GM12878 (cell line): Measurements from ENCODE around the gene RNF220. TPM values are rescaled to one million over a fixed set of nuclear protein-coding genes. Genes with fewer than 3 reads are reported as not detected.
A peak's percentile ranks its signal among the peaks of the same experiment; 100 is the strongest.

Experiments
- ATAC-seq: fragments of 200-7000 bp; cut with Tn5 transposase; 3 replicates; pipeline ENCODE4 v1.9.1; 2020; ENCODE audit warnings: mild to moderate bottlenecking, moderate library complexity
- BruUV-seq: library from RNA; stranded (reverse); fragments of 400-500 nt; replicated peaks from 2 replicates; lab custom pipeline; 2021; lab: Mats Ljungman, UMichigan
- CTCF ChIA-PET: fragments of 300-600 bp; sonication (Branson Sonifier 250); formaldehyde crosslinking; extraction: SDS; loops from one replicate; lab custom pipeline; 2021; ENCODE audit warnings: inconsistent platforms; lab: Yijun Ruan, JAX
- POLR2A ChIA-PET: fragments of 350-600 bp; formaldehyde crosslinking; extraction: SDS; loops from one replicate; lab custom pipeline; 2021; ENCODE audit warnings: inconsistent platforms; lab: Charles Lee
- RAD21 ChIA-PET: fragments of 300-600 bp; sonication (Branson Sonifier 250); formaldehyde crosslinking; loops from one replicate; lab custom pipeline; 2023; ENCODE audit warnings: antibody characterized with exemption; ENCODE audit not compliant: unreplicated experiment; lab: Charles Lee
- SMC1A ChIA-PET: fragments of 300-600 bp; sonication (Branson Sonifier 250); formaldehyde crosslinking; loops from one replicate; lab custom pipeline; 2023; ENCODE audit not compliant: unreplicated experiment, uncharacterized antibody; lab: Charles Lee
- DNase-seq: peaks from one replicate; pipeline ENCODE4 v3.0.0-alpha.2; 2011; ENCODE audit warnings: low read depth, low spot score
- FAIRE-seq: peaks from 3 replicates; lab custom pipeline; 2011; peaks lifted over from hg19 to GRCh38; lab: Jason Lieb, UNC
- H2AFZ ChIP-seq: 2 replicates; pipeline ENCODE4 v1.6.0; 2011; ENCODE audit warnings: low read depth, low read length, control low read depth; ENCODE audit not compliant: control insufficient read depth
- H3K27ac ChIP-seq: 2 replicates; pipeline ENCODE4 v1.5.1; 2011; ENCODE audit warnings: control low read depth; ENCODE audit not compliant: control insufficient read depth, insufficient read depth
- H3K27me3 ChIP-seq, 2 experiments: replicated peaks in 1 of 2; 2 replicates each; pipeline versions ENCODE4 v1.6.0 to v1.6.1; 2011; ENCODE audit warnings: low read length in 1 of 2; ENCODE audit not compliant: control insufficient read depth in 2 of 2, insufficient read depth in 2 of 2
- H3K36me3 ChIP-seq, 2 experiments: 2 replicates each; pipeline ENCODE4 v1.5.1; 2011; ENCODE audit warnings: low read length in 1 of 2; ENCODE audit not compliant: control insufficient read depth in 2 of 2, insufficient read depth in 2 of 2
- H3K4me1 ChIP-seq: 2 replicates; pipeline ENCODE4 v1.6.1; 2011; ENCODE audit warnings: mild to moderate bottlenecking, low read length, moderate library complexity, mixed read lengths; ENCODE audit not compliant: control insufficient read depth, insufficient read depth
- H3K4me2 ChIP-seq: 2 replicates; pipeline ENCODE4 v1.6.0; 2011; ENCODE audit warnings: control low read depth; ENCODE audit not compliant: control insufficient read depth, insufficient read depth
- H3K4me3 ChIP-seq: fragments of 200-600 bp; sonication (generic); 2 replicates; pipeline ENCODE4 v1.5.1; 2016
- H3K79me2 ChIP-seq: 2 replicates; pipeline ENCODE4 v1.6.0; 2011; ENCODE audit warnings: low read length; ENCODE audit not compliant: control insufficient read depth, insufficient read depth
- H3K9ac ChIP-seq: 2 replicates; pipeline ENCODE4 v1.8.0; 2011; ENCODE audit warnings: low read length, control low read depth, mixed read lengths; ENCODE audit not compliant: control insufficient read depth, insufficient read depth
- H3K9me3 ChIP-seq: replicated peaks from 3 replicates; pipeline ENCODE4 v1.5.1; 2011; ENCODE audit warnings: mild to moderate bottlenecking, low read length; ENCODE audit not compliant: control insufficient read depth, insufficient read depth
- H4K20me1 ChIP-seq: 2 replicates; pipeline ENCODE4 v1.6.0; 2011; ENCODE audit not compliant: control insufficient read depth, insufficient read depth
- ASH2L ChIP-seq: fragments of 300-600, 200-600 bp; sonication (generic); IDR thresholded peaks from 2 replicates; pipeline ENCODE4 v1.6.1; 2017; ENCODE audit warnings: low read depth, mild to moderate bottlenecking, borderline replicate concordance
- ATF7 ChIP-seq: fragments of 450-650 bp; IDR thresholded peaks from 2 replicates; pipeline ENCODE4 v1.6.1; 2016; ENCODE audit warnings: low read depth, mild to moderate bottlenecking
- HSF1 ChIP-seq: fragments of 150-350 bp; IDR thresholded peaks from 2 replicates; pipeline ENCODE4 v1.6.1; 2014; ENCODE audit warnings: mild to moderate bottlenecking, low read depth, low read length
- MTA2 ChIP-seq: fragments of 450-650 bp; IDR thresholded peaks from 2 replicates; pipeline ENCODE4 v1.6.1; 2016; ENCODE audit warnings: low read depth, mild to moderate bottlenecking, moderate library complexity
- RELA ChIP-seq: fragments of 450-650 bp; IDR thresholded peaks from 2 replicates; pipeline ENCODE4 v1.8.0; 2014; ENCODE audit warnings: borderline replicate concordance; ENCODE audit not compliant: partially characterized antibody
- SMAD1 ChIP-seq: fragments of 450-650 bp; IDR thresholded peaks from 2 replicates; pipeline ENCODE4 v1.6.1; 2018; ENCODE audit warnings: mild to moderate bottlenecking, low read depth; ENCODE audit not compliant: partially characterized antibody
- SUZ12 ChIP-seq: fragments of 200-600 bp; sonication (generic); IDR thresholded peaks from one replicate; pipeline ENCODE4 v1.6.1; 2018; ENCODE audit warnings: antibody characterized with exemption, mild to moderate bottlenecking; ENCODE audit not compliant: unreplicated experiment
- ZNF592 ChIP-seq: fragments of 450-650 bp; IDR thresholded peaks from 2 replicates; pipeline ENCODE4 v1.6.1; 2017; ENCODE audit warnings: mild to moderate bottlenecking, moderate library complexity
- ZNF687 ChIP-seq: fragments of 450-650 bp; IDR thresholded peaks from 2 replicates; pipeline ENCODE4 v1.6.1; 2017; ENCODE audit warnings: mild to moderate bottlenecking, moderate library complexity
- WGBS: methylation state at CpG from one replicate; pipeline ENCODE4 v1.1.6; 2016; ENCODE audit warnings: low lambda C conversion rate; ENCODE audit not compliant: insufficient replicate concordance, insufficient coverage; ENCODE audit errors: missing lambda C conversion rate; 5-methylcytosine and 5-hydroxymethylcytosine counted together
- in situ Hi-C: fragments of 300-500 bp; cut with MboI; formaldehyde crosslinking; loops from 9 replicates; pipeline ENCODE4 v1.14.3; 2018; ENCODE audit warnings: mixed read lengths
- intact Hi-C: fragments of 100-400 bp; cut with micrococcal nuclease; formaldehyde crosslinking; loops from one replicate; pipeline ENCODE4 v1.14.2; 2022; ENCODE audit not compliant: unreplicated experiment
- polyA plus RNA-seq, 11 experiments: library from polyadenylated mRNA; depleted of rRNA in 4 of 11; unstranded in 6 of 11; stranded (reverse) in 5 of 11; fragments of >200 nt; fragmentation: Nextera tagmentation in 4 of 11; fragmentation: Illumina TruSeq in 1 of 11; extraction: Ambion mirVana in 4 of 11; extraction: Trizol in 1 of 11; gene quantifications; 1 replicate in 1 of 11; 2 replicates in 10 of 11; pipeline versions ENCODE4 v1.2.1 to v1.2.3, GENCODE V29; 2011 to 2016; ENCODE audit warnings: inconsistent platforms in 2 of 11, missing spikeins in 2 of 11, low read depth in 1 of 11
- total RNA-seq, 4 experiments: library from RNA; depleted of rRNA in 3 of 4; stranded (reverse); fragments of >200 nt in 3 of 4; fragmentation: Illumina TruSeq in 1 of 4; extraction: Trizol in 1 of 4; gene quantifications; 2 replicates each; pipeline versions ENCODE4 v1.2.1 to v1.2.3, GENCODE V29; 2013 to 2021

The RNF220 gene
- total and polyA plus RNA-seq, 10 of the 15 experiments (the other 5 are each of a cell fraction or from before 2014, with no cell fraction given) = 4.6 to 84.1 (median 53.7) TPM

- H4K20me1 ChIP-seq = no peaks in the 10 kb centered on the region
- ChIA-PET SMC1A (interaction anchor here (0.7 to 1.0 kb wide), 2 partner anchors 13 to 40 kb away, joined by 3 read pairs; no protein-coding TSS in a partner anchor), RAD21 (no interaction called here), CTCF (interaction anchor here (0.7 to 1.1 kb wide), 3 partner anchors 10 to 189 kb away, joined by 3 to 4 read pairs (median 3); no protein-coding TSS in a partner anchor), POLR2A (interaction anchor here (0.5 to 0.9 kb wide), 2 partner anchors 30 to 142 kb away, joined by 4 to 5 read pairs; partner anchors contain the start of gene TMEM53)
- WGBS = 1% methylated on average over 4 of the region's 4 CpGs
- H3K27me3 ChIP-seq = no peaks in the 10 kb centered on the region
- no peak overlapping the region for H3K9ac ChIP-seq
- no peaks in the 10 kb centered on the region for H3K79me2 ChIP-seq
- peak; percentile 16 for DNase-seq
- in situ Hi-C loops = no loop called here
- no peak for FAIRE-seq
- no peaks in the 10 kb centered on the region for H3K9me3 ChIP-seq
- no peak overlapping the region for H3K27ac ChIP-seq
- H3K36me3 ChIP-seq = no peaks in the 10 kb centered on the region
- H3K4me1 ChIP-seq = no peaks in the 10 kb centered on the region
- no TSS peak for BruUV-seq
- ATAC-seq = peak; percentile 98
- intact Hi-C loops = no loop called here
- H3K4me2 ChIP-seq = no peak overlapping the region
- no peak overlapping the region for H3K4me3 ChIP-seq
- H2AFZ ChIP-seq = no peak overlapping the region
- TF ChIP-seq ZNF592 (no peak), MTA2 (no peak), SMAD1 (no peak), SUZ12 (no peak), RELA (no peak), ATF7 (0 out of 2 replicates have a peak, but pooled peaks have one; percentile 12), HSF1 (no peak), ZNF687 (no peak), ASH2L (no peak)
Observed at GRCh38 chr1:44531785-44532566, 126.9 kb downstream of the RNF220 start.
